GM12873 (cell line): ENCODE data around the gene C10orf90.

Experiments used
- TF ChIP-seq, protein P1 (sequence below): IDR thresholded peaks from 2 replicates; pipeline ENCODE4 v1.5.1; 2012; ENCODE audit warnings: low read depth, mild to moderate bottlenecking, moderate library complexity, low read length, control low read depth; ENCODE audit not compliant: insufficient read depth; ENCODE audit errors: missing control alignments

The C10orf90 gene

DNA sequence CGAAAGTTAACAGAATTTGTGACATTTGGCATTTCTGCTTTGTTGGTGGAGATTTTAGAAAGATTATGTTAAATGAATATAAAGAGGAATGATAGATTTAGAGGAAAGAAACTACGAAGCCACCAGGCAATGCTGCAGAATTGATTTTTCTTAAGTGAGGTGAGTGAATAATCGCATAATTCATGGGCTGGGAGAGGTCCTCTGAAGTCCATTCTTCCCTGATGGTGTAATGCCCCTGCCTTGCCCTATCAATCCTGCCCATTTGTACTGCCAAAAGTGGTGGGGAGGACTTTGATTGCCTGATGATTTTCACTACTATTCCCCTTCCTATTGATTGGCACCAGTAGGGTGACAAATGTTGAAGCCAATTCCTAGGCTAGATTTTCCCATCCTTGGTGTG, 125.9 kb downstream of the C10orf90 start:
- TF ChIP-seq, protein P1, sequence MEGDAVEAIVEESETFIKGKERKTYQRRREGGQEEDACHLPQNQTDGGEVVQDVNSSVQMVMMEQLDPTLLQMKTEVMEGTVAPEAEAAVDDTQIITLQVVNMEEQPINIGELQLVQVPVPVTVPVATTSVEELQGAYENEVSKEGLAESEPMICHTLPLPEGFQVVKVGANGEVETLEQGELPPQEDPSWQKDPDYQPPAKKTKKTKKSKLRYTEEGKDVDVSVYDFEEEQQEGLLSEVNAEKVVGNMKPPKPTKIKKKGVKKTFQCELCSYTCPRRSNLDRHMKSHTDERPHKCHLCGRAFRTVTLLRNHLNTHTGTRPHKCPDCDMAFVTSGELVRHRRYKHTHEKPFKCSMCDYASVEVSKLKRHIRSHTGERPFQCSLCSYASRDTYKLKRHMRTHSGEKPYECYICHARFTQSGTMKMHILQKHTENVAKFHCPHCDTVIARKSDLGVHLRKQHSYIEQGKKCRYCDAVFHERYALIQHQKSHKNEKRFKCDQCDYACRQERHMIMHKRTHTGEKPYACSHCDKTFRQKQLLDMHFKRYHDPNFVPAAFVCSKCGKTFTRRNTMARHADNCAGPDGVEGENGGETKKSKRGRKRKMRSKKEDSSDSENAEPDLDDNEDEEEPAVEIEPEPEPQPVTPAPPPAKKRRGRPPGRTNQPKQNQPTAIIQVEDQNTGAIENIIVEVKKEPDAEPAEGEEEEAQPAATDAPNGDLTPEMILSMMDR: no peak

DNA sequence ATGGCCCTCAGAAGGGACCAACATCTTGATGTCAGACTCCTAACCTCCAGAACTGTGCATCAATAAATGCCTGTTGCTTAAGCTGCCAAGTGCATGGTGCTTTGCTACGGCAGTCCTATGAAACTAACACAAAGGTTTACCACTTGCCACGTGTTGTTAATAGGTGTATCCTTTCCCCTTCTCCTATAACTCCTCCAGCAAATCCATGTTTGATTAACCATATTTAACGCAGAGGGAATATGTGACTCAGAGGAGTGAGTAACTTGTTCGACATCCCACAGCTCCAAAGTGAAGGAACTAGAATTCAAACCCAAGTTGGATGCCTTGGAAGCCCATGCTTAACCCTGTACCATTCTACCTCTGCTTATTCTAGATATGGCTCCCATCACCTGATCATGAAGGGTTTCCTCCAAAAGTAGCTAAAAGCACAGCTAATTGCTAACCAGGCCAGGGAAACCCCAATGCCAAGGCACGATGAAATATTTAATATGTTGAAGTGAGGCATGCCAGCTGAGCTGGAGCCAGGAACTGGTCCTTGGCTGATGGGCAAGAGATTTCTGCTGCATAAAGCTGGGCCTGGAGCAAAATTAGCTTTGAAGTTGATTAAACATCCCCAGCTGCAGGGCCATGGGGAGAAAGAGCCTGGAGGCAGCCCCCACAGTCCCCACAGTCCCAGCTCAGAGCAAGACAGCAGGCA, 131.9 kb downstream of the C10orf90 start:
- TF ChIP-seq, protein P1: no peak

DNA sequence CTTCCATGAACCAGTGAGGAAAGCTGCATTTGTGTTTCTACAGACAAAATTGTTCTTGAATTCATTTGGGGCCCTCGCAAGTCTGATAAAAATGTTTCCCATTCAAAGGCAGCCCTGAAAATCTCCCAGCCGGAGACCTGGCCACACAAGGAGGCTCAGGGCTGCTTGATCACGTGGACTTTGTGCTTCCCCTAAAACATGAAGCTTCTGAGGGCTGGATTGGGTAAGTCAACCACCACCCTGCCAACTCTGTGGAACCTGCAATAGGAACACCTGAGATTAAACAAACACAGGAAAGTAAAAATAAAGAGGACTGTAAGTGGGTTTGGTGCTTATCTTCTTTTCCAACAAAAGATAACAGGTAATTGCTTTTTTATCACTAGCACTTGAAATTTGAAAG, 133.8 kb downstream of the C10orf90 start:
- TF ChIP-seq, protein P1: no peak

DNA sequence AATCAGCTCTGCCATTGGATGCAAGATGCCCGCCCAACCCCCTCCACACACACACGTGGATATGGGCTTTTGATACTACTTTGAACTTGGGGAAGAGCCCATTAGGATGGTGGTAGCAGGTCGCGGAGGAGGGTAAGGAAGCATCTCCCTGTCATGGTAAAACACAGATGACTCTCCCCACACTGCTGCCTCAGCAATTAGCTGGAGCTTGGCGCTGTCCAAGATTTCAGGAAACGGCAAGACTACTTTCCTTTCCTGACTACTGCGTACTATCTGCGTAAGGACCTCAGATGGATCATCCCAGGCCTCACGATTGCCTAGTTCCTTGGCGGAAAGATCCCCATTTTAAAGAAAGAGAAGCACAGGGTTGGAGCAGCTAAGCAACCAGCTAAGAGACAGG, 134.3 kb downstream of the C10orf90 start:
- TF ChIP-seq, protein P1: no peak

DNA sequence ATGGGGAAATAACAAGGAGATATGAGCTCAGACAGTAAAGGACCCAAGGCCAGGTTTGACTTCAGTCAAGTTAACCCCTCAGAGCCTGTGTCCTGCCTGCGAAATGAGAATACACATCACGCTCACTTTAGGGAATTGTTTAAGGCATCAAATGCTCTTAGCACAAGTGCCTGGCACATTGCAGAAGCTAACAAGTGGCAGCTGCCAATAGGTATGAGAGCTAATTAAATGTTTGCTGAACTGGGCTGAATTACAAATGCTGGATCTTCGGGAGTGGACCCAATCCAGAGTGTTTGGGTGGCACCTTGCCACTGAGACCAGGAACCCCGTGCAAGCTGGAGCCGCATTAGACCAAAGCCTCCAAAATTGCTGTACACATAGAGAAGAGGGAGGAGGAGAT, 136.8 kb downstream of the C10orf90 start:
- TF ChIP-seq, protein P1: no peak

DNA sequence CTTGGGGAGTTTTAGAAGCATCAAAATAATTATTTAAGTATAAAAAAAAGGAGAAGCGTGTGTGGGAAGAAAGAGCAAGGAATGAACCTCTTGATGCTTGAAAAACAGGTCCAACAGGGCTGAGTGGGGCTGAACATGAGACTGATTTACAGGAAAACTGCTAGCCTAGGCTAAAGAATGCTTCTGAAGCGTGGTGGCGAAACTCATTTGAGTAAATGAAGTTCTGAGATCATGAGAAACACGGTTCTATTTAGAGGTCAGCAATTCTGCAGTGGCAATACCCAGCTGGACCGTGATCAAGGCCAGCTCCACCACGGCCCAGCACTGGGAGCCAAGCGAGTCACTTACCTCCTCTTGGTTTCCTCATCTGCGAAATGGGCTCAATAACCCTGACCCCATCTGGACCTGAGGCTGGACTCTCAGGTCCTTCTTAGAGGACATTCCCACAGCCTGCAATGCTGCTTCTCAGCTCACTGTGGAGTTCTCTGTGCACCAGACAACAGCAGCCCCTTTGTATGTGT, 142.1 kb downstream of the C10orf90 start:
- TF ChIP-seq, protein P1: no peak

DNA sequence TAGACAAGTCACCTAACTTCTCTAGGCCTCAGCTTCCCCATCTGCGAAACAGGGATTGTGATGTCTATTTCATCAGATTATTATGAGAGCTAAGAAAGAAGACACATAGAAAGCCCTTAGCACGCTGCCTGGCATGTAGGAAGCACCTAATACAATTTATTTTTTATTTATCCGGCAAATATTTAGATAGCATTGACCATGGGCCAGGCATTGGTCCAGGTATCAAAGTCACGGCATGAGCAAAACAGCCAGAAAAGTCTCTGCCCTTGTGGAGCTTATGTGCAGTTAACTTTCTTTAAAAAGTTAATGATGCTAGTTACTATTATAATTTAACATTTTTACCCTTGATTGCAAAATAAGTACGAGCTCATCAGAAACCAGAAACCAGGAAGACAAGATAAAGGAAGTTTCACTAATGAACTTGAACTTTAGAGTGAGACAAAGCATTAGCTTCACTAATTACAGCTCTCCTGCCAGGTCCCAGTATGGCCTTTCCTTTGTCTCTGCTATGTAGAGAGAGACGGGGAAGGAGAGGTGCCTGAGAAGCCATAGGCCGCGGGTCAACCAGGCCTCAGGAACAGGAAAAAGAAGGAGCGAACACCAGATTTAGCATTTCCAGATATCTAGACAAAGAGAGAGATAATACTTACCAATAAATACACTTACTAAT, 142.7 kb downstream of the C10orf90 start:
- TF ChIP-seq, protein P1: no peak
